ENCODE results near the gene ARHGAP26. TPM values are rescaled to one million over a fixed set of nuclear protein-coding genes. Genes with fewer than 3 reads are reported as not detected.

The ARHGAP26 gene
- total RNA-seq, 1 experiment from 2014 or later = 34.5 TPM

DNA sequence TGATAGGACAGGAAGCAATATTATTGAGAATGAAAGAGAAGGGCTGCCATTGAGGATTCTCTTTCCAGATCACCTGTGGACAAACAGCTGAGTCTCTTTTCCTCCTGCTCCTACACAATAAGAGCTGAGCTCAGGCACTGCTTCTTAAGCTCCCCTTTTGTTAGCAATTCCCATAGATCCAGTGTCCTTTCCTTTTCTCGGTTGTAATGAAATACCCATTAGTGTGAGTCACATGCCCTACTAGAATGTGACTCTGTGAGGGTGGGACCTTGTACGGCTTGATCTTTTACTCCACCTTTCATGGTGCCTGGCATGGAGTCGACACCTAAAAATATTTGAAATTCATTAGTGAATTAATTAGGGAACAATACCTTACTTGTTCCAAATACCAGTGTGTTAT is 364.1 kb downstream of the ARHGAP26 start:
- Histone ChIP-seq H3K4me2 (ENCODE audit: low read length) (no peak overlapping the region), H3K4me1 (ENCODE audit: control insufficient read depth in 1 of 2, insufficient read depth in 2 of 2, low read length in 2 of 2) (peaks cover 0 to 18% of the 10 kb centered on the region in 2 experiments; a peak in 1 of 4 replicates), H4K20me1 (ENCODE audit: insufficient read depth) (no peaks in the 10 kb centered on the region), H3K79me2 (ENCODE audit: insufficient read depth, low read length) (no peaks in the 10 kb centered on the region), H3K9me2 (ENCODE audit: insufficient read depth) (no peaks in the 10 kb centered on the region), H2AFZ (ENCODE audit: low read depth, low read length, poor library complexity, severe bottlenecking) (no peak overlapping the region), H3K36me3 (ENCODE audit: control insufficient read depth in 1 of 2, insufficient read depth in 2 of 2, low read length in 2 of 2) (no peaks in the 10 kb centered on the region), H3K4me3 (replicated peaks in 1 of 2; ENCODE audit: low read depth in 1 of 2, low read length in 2 of 2) (no peak overlapping the region), H3K9ac (ENCODE audit: low read length) (no peak overlapping the region), H3K27me3 (ENCODE audit: insufficient read depth, low read length) (no peaks in the 10 kb centered on the region), H3K9me3 (ENCODE audit: control insufficient read depth in 1 of 2, insufficient read depth in 1 of 2, low read depth in 1 of 2, low read length in 2 of 2) (no peaks in the 10 kb centered on the region), H3K27ac (ENCODE audit: low read depth, low read length) (no peak overlapping the region)
- RAD21 ChIA-PET (ENCODE audit: low non-redundant PET in 1 of 2, low total read pairs in 2 of 2, uncharacterized antibody in 2 of 2, unreplicated experiment in 2 of 2) = no interaction called here
- ATAC-seq = no peak
- intact Hi-C loops (cut with micrococcal nuclease) = no loop called here
- POLR2A ChIA-PET = no interaction called here
- CTCF ChIA-PET = no interaction called here
- no peak for TF ChIP-seq JUND (IDR thresholded peaks at IDR 0.05)
- TF ChIP-seq SP1 (IDR thresholded peaks at IDR 0.05; ENCODE audit: low read depth) = no peak
- TF ChIP-seq, protein P1, sequence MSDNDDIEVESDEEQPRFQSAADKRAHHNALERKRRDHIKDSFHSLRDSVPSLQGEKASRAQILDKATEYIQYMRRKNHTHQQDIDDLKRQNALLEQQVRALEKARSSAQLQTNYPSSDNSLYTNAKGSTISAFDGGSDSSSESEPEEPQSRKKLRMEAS (IDR thresholded peaks at IDR 0.05) = no peak
- TF ChIP-seq ELF1 (IDR thresholded peaks at IDR 0.05; ENCODE audit: borderline replicate concordance, low read depth) = no peak
- TF ChIP-seq EGR1 (IDR thresholded peaks at IDR 0.05; ENCODE audit: low read depth) = no peak
- TF ChIP-seq, protein P2, sequence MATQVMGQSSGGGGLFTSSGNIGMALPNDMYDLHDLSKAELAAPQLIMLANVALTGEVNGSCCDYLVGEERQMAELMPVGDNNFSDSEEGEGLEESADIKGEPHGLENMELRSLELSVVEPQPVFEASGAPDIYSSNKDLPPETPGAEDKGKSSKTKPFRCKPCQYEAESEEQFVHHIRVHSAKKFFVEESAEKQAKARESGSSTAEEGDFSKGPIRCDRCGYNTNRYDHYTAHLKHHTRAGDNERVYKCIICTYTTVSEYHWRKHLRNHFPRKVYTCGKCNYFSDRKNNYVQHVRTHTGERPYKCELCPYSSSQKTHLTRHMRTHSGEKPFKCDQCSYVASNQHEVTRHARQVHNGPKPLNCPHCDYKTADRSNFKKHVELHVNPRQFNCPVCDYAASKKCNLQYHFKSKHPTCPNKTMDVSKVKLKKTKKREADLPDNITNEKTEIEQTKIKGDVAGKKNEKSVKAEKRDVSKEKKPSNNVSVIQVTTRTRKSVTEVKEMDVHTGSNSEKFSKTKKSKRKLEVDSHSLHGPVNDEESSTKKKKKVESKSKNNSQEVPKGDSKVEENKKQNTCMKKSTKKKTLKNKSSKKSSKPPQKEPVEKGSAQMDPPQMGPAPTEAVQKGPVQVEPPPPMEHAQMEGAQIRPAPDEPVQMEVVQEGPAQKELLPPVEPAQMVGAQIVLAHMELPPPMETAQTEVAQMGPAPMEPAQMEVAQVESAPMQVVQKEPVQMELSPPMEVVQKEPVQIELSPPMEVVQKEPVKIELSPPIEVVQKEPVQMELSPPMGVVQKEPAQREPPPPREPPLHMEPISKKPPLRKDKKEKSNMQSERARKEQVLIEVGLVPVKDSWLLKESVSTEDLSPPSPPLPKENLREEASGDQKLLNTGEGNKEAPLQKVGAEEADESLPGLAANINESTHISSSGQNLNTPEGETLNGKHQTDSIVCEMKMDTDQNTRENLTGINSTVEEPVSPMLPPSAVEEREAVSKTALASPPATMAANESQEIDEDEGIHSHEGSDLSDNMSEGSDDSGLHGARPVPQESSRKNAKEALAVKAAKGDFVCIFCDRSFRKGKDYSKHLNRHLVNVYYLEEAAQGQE (IDR thresholded peaks at IDR 0.05; ENCODE audit: low read depth) = no peak
- no peak for TF ChIP-seq FOSL1 (IDR thresholded peaks at IDR 0.05; ENCODE audit: low read depth)
- TF ChIP-seq TCF7L2 (IDR thresholded peaks at IDR 0.05; ENCODE audit: borderline replicate concordance, extremely low read depth, insufficient read depth, insufficient read length) = no peak
- no peak for TF ChIP-seq ZNF274 (IDR thresholded peaks at IDR 0.05; ENCODE audit: low read depth, low read length)
- TF ChIP-seq ZFX (IDR thresholded peaks at IDR 0.05) = no peak
- TF ChIP-seq POLR2A (IDR thresholded peaks at IDR 0.05; ENCODE audit: borderline replicate concordance, extremely low read depth, insufficient read depth, insufficient read length) = no peak
- no peak for TF ChIP-seq RAD21 (IDR thresholded peaks at IDR 0.05; ENCODE audit: low read depth)
- TF ChIP-seq EZH2phosphoT487 (IDR thresholded peaks at IDR 0.05; ENCODE audit: borderline replicate concordance) = no peak
- no peak for TF ChIP-seq CEBPB (IDR thresholded peaks at IDR 0.05; ENCODE audit: low read depth)
- TF ChIP-seq SIN3A (IDR thresholded peaks at IDR 0.05; ENCODE audit: low read depth) = no peak
- no peak for TF ChIP-seq EZH2 (IDR thresholded peaks at IDR 0.05)
- no peak for TF ChIP-seq POLR2AphosphoS5 (IDR thresholded peaks at IDR 0.05; ENCODE audit: low read depth, low read length)
- TF ChIP-seq YY1 (IDR thresholded peaks at IDR 0.05; ENCODE audit: extremely low read depth, insufficient replicate concordance, low read depth, low read length) = no peak
- TF ChIP-seq, protein P3, sequence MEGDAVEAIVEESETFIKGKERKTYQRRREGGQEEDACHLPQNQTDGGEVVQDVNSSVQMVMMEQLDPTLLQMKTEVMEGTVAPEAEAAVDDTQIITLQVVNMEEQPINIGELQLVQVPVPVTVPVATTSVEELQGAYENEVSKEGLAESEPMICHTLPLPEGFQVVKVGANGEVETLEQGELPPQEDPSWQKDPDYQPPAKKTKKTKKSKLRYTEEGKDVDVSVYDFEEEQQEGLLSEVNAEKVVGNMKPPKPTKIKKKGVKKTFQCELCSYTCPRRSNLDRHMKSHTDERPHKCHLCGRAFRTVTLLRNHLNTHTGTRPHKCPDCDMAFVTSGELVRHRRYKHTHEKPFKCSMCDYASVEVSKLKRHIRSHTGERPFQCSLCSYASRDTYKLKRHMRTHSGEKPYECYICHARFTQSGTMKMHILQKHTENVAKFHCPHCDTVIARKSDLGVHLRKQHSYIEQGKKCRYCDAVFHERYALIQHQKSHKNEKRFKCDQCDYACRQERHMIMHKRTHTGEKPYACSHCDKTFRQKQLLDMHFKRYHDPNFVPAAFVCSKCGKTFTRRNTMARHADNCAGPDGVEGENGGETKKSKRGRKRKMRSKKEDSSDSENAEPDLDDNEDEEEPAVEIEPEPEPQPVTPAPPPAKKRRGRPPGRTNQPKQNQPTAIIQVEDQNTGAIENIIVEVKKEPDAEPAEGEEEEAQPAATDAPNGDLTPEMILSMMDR (IDR thresholded peaks at IDR 0.05 in 2 of 3, conservative IDR thresholded peaks at IDR 0.05 in 1 of 3; ENCODE audit: borderline replicate concordance in 1 of 3, insufficient read depth in 1 of 3, low read depth in 2 of 3, low read length in 2 of 3) = no peak
- TF ChIP-seq SRF (IDR thresholded peaks at IDR 0.05; ENCODE audit: low read depth) = no peak
- no peak for DNase-seq (ENCODE audit: low read depth, low spot score)
- no TSS peak for BruUV-seq (replicated peaks)
